ENCODE results near the gene TCF3. TPM values are rescaled to one million over a fixed set of nuclear protein-coding genes. Genes with fewer than 3 reads are reported as not detected.

Gene TCF3
- total RNA-seq, 6 donors from 2014 or later: 32.9 to 88.2 (median 53.3) TPM

DNA sequence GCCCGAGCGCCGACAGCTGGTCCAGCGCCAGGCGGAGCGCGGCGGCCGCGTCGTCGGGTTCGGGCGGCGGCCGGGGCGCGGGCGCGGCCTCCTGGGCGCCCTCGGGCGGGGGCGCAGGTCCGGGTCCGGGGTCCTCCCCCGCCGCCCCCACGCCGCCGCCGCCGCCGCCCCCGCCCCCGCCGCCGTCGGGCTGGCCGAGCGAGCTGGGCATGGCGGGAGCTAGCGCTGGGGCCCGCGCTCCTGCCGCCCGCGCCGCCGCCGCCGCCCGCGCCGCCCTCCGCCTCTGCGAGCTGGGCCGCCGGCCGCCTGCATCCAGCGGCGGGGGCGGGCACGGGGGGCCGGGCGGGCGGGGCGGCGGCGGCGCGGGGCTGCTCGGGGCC is 84.6 kb downstream of the TCF3 start:
- H3K4me3 ChIP-seq: peak overlapping the region in 3 of 4 donors; percentile 77 to 86 (median 78)
- no peaks in the 10 kb centered on the region for H3K9me3 ChIP-seq
- H3K27me3 ChIP-seq: peaks cover 0 to 10% (median 0%) of the 10 kb centered on the region in 4 donors
- H3K4me1 ChIP-seq: peaks cover 11 to 27% (median 16%) of the 10 kb centered on the region in 4 donors
- peak overlapping the region in 1 of 4 donors; percentile 87 for H3K27ac ChIP-seq
- no peaks in the 10 kb centered on the region for H3K36me3 ChIP-seq
- DNase-seq (peak in 1 of 2 donors; percentile 88), ATAC-seq (ENCODE audit: low FRiP score in 2 of 2) (no peak)
- TF ChIP-seq POLR2AphosphoS5 (IDR thresholded peaks at IDR 0.05): no peak
- TF ChIP-seq, protein P1, sequence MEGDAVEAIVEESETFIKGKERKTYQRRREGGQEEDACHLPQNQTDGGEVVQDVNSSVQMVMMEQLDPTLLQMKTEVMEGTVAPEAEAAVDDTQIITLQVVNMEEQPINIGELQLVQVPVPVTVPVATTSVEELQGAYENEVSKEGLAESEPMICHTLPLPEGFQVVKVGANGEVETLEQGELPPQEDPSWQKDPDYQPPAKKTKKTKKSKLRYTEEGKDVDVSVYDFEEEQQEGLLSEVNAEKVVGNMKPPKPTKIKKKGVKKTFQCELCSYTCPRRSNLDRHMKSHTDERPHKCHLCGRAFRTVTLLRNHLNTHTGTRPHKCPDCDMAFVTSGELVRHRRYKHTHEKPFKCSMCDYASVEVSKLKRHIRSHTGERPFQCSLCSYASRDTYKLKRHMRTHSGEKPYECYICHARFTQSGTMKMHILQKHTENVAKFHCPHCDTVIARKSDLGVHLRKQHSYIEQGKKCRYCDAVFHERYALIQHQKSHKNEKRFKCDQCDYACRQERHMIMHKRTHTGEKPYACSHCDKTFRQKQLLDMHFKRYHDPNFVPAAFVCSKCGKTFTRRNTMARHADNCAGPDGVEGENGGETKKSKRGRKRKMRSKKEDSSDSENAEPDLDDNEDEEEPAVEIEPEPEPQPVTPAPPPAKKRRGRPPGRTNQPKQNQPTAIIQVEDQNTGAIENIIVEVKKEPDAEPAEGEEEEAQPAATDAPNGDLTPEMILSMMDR (IDR thresholded peaks at IDR 0.05): no peak
- no CpG with 5 or more reads among the region's 73 CpGs for WGBS, 2 donors

DNA sequence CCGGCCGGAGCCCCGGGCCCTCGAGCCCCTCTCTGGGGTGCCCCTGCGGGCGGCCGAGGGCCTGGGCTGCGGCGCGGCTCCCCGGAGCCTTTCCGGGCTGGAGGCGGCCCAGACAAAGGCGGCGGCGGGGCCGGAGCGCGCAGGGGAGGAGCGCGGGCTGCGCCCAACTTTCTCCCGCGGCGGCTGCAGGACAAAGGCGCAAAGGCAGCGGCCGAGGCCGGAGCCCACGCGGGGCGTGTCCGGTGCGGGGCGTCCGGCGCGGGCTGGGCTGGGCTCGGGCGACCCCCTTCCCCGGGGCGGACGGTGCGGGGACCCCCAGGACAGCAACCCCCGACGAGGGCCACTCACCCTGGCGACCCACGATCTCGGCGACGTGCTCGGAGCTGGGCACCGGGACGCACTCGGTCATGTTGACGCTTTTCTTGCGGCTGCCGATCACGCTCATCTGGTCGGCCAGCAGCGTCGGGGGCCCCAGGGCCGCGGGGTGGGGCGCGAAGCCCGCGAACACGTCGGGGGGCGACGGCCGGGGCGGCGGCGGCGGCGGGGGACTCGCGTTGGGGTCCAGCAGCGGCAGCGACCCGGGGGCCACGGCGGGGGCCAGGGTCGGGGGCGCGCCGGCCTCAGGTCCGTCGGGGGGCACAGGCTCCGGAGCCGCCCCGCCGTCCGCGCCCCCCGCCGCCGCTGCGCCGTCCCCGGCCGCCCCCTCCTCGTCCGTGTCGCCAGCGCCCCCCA is 85.1 kb downstream of the TCF3 start:
- peak in 1 of 2 donors; percentile 63 for ATAC-seq (ENCODE audit: low FRiP score in 2 of 2)

DNA sequence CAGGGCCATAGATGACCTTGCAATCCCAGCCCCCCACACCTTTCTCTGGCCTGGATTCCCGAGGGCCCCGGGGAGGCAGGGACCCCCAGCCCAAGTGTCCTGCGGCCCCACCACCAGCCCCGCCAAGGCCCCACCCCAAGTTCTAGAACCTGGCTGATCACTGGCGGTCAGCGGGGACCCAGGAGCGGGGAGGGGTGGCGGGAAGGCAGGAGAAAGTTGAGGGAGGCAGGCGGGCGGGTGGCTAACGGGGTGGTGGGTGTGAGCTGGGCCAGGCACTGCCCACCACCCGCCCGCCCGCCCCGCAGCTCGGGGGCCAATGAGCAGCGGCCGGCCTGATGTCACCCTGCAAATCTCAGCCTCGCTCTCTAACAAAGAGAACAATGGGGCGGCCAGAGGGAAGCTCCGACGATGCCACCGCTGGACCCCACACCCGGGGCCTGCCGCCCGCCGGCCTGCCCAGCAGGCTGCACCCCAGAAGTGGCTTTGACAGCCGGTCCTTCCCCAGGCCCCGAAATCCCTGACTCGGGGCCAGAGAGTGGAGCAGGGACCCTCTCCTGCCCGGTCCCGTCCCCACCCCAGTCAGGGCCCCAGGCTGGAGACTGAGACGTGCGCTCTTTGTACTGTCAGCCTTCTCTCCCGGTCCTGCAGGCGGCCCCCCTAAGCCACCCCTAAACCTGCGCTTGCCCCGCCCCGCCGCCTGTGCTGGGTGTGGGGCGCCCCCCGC is 85.9 kb downstream of the TCF3 start:
- H3K4me3 ChIP-seq: peak overlapping the region; percentile 63 to 86 (median 78)
- ATAC-seq (ENCODE audit: low FRiP score in 2 of 2) (peak; percentile 88 to 89), DNase-seq (peak; percentile 77 to 89)
- peaks cover 11 to 27% (median 16%) of the 10 kb centered on the region in 4 donors for H3K4me1 ChIP-seq
- H3K27ac ChIP-seq: peak overlapping the region; percentile 75 to 87 (median 84)
- TF ChIP-seq EP300 (IDR thresholded peaks at IDR 0.05) (no peak), POLR2A (IDR thresholded peaks at IDR 0.05) (peak in 3 of 4 donors; percentile 4 to 57 (median 52)), POLR2AphosphoS5 (IDR thresholded peaks at IDR 0.05) (peak; percentile 23 to 58)
- H3K36me3 ChIP-seq: no peaks in the 10 kb centered on the region
- no peaks in the 10 kb centered on the region for H3K9me3 ChIP-seq
- H3K27me3 ChIP-seq: peaks cover 0 to 10% (median 0%) of the 10 kb centered on the region in 4 donors
- WGBS, 2 donors: 6 to 25% methylated on average over 3 to 11 of the region's 42 CpGs

More for the DNA sequence above, 85.1 kb downstream of the TCF3 start:
- WGBS, 2 donors: 0 to 2% methylated on average over 1 to 9 of the region's 108 CpGs
- Histone ChIP-seq H3K4me3 (peak overlapping the region; percentile 63 to 86 (median 78)), H3K27ac (peak overlapping the region; percentile 75 to 87 (median 84)), H3K4me1 (peaks cover 11 to 27% (median 16%) of the 10 kb centered on the region in 4 donors), H3K36me3 (no peaks in the 10 kb centered on the region), H3K9me3 (no peaks in the 10 kb centered on the region), H3K27me3 (peaks cover 0 to 10% (median 0%) of the 10 kb centered on the region in 4 donors)
- DNase-seq: peak in 1 of 2 donors; percentile 92
- TF ChIP-seq, protein P1 (IDR thresholded peaks at IDR 0.05): peak in 1 of 6 experiments; percentile 12
- TF ChIP-seq POLR2AphosphoS5 (IDR thresholded peaks at IDR 0.05): no peak
- no peak for TF ChIP-seq EP300 (IDR thresholded peaks at IDR 0.05)
- peak in 2 of 4 donors; percentile 31 to 43 for TF ChIP-seq POLR2A (IDR thresholded peaks at IDR 0.05)

DNA sequence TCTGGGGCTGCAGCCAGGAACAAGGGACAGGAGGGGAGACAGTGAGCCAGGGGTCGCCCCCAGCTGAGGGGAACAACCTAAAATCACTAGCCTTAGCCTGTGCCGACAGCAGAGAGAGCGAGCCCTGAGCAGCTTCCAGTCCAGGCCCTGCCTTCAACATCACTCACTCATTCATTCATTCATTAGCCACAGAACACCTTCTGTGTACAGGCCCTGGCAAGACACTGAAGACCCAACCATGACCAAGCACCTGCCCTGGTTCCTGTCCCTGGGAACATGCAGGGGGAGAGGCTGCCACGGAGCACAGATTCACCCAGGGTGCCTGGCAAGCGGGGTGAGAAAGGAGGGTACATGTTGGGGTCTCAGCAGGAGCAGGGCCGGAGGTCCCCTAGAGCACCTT is 89.2 kb downstream of the TCF3 start:
- ATAC-seq (ENCODE audit: low FRiP score in 2 of 2) (no peak), DNase-seq (no peak)
- H3K4me1 ChIP-seq: peaks cover 7 to 18% (median 11%) of the 10 kb centered on the region in 4 donors
- H3K36me3 ChIP-seq: no peaks in the 10 kb centered on the region
- 89 to 94% methylated on average over 5 of the region's 6 CpGs for WGBS, 2 donors
- TF ChIP-seq POLR2A (IDR thresholded peaks at IDR 0.05) (no peak), POLR2AphosphoS5 (IDR thresholded peaks at IDR 0.05) (no peak), EP300 (IDR thresholded peaks at IDR 0.05) (no peak)
- TF ChIP-seq, protein P1 (IDR thresholded peaks at IDR 0.05): no peak
- no peak overlapping the region for H3K27ac ChIP-seq
- no peak overlapping the region for H3K4me3 ChIP-seq
- H3K27me3 ChIP-seq: peaks cover 0 to 10% (median 0%) of the 10 kb centered on the region in 4 donors
- no peaks in the 10 kb centered on the region for H3K9me3 ChIP-seq

DNA sequence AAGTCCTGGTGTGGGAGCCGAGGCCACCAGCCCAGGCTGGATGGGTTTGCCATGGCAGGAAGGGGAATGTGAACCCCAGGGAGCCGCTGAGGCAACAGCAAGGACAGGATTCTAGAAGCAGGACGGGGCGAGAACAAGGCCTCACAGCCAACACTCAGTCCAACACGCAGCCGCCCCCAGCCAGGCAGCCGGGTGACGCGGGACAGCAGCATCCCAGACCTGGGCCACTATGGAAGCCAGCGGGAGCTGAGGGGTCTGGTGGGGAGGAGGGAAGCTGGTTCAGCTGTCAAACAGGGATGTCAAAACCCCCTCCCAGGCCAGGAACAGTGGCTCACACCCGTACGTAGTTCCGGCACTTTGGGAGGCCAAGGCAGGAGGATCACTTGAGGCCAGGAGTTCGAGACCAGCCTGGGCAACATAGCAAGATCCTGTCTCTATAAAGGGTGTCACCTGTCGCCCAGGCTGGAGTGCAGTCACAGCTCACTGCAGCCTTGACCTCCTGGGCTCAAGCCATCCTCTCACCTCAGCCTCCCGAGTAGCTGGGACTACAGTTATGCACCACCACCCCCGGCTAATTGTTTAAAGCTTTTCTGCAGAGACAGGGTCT is 91.1 kb downstream of the TCF3 start:
- Histone ChIP-seq H3K27me3 (peaks cover 0 to under 1% (median 0%) of the 10 kb centered on the region in 4 donors), H3K36me3 (peaks cover 0 to 6% (median 3%) of the 10 kb centered on the region in 4 donors), H3K4me3 (no peak overlapping the region), H3K9me3 (no peaks in the 10 kb centered on the region), H3K4me1 (peaks cover 5 to 8% (median 6%) of the 10 kb centered on the region in 4 donors), H3K27ac (no peak overlapping the region)
- DNase-seq (no peak), ATAC-seq (ENCODE audit: low FRiP score in 2 of 2) (no peak)
- WGBS, 2 donors: 79 to 96% methylated on average over 14 to 17 of the region's 17 CpGs
- TF ChIP-seq POLR2AphosphoS5 (IDR thresholded peaks at IDR 0.05) (no peak), POLR2A (IDR thresholded peaks at IDR 0.05) (no peak), EP300 (IDR thresholded peaks at IDR 0.05) (no peak)
- TF ChIP-seq, protein P1 (IDR thresholded peaks at IDR 0.05): no peak
